Pancreas (tissue), 10 donors: ENCODE data around the gene GEMIN8. TPM values are rescaled to one million over a fixed set of nuclear protein-coding genes. Genes with fewer than 3 reads are reported as not detected.

ENCODE experiments used
- ATAC-seq, 4 donors: fragments of 200-7000 bp; cut with Tn5 transposase; one replicate each; pipeline versions ENCODE4 v1.8.0 to v1.9.1; 2020; ENCODE audit warnings: mild to moderate bottlenecking in 4 of 4, moderate library complexity in 4 of 4
- DNase-seq, 6 donors: peaks; one replicate each; pipeline ENCODE4 v3.0.0-alpha.2; 2020
- FAIRE-seq: peaks from 2 replicates; lab custom pipeline; 2012; peaks lifted over from hg19 to GRCh38; lab: Jason Lieb, UNC
- H3K27ac ChIP-seq, 4 donors: fragments of 200-600 bp; sonication (generic); 1 replicate in 3 of 4; 2 replicates in 1 of 4; pipeline versions ENCODE4 v1.5.0 to v1.8.0; 2020
- H3K27me3 ChIP-seq, 4 donors: fragments of 200-600 bp; one replicate each; pipeline ENCODE4 v1.8.0; 2021
- H3K36me3 ChIP-seq, 3 donors: fragments of 200-600 bp; sonication (generic) in 1 of 3; one replicate each; pipeline versions ENCODE4 v1.5.0 to v1.8.0; 2020 to 2021
- H3K4me1 ChIP-seq, 3 donors: fragments of 200-600 bp; one replicate each; pipeline ENCODE4 v1.8.0; 2021
- H3K4me3 ChIP-seq, 4 donors: fragments of 200-600 bp; sonication (generic) in 2 of 4; one replicate each; pipeline versions ENCODE4 v1.5.0 to v1.8.0; 2020 to 2021
- H3K9me3 ChIP-seq, 4 donors: fragments of 200-600 bp; one replicate each; pipeline ENCODE4 v1.8.0; 2021
- WGBS, 2 donors: extraction: QIAGEN DNeasy Blood & Tissue Kit; methylation state at CpG; one replicate each; pipeline ENCODE4 v1.1.7; 2013; 5-methylcytosine and 5-hydroxymethylcytosine counted together
- intact Hi-C, 3 donors: fragments of 100-400 bp; cut with DNase I; formaldehyde crosslinking; loops; one replicate each; pipeline versions ENCODE4 v1.11.1 to v1.14.2; 2022
- polyA plus RNA-seq, 2 donors: library from polyadenylated mRNA; stranded (reverse); fragments of 200-250 nt; gene quantifications; one replicate each; pipeline ENCODE4 v1.2.3, GENCODE V29; 2013
- total RNA-seq, 6 donors: library from RNA; stranded (reverse); fragmentation: NEBNext Ultra II Directional in 4 of 6; extraction: Animal tissue kit (Norgen Biotek cat#: 25700) in 4 of 6; gene quantifications; one replicate each; pipeline versions ENCODE4 v1.2.1 to v1.2.4, GENCODE V29; 2021 to 2023
- TF ChIP-seq, protein P1 (sequence below), 4 donors: fragments of 200-600 bp; sonication (generic) in 3 of 4; IDR thresholded peaks; one replicate each; pipeline versions ENCODE4 v1.5.0 to v1.8.0; 2021; ENCODE audit warnings: antibody characterized with exemption in 4 of 4
- donor health status: healthy with polysubstance abuse.
- donor health status: DM: no; HTN: no; CAD: no; lungs with moderate emphysema.
- donor health status: DM: no; HTN: no; CAD: no.
- donor health status: control.
- donor health status: control.
- donor health status: Bipolar disorder and iron deficiency.
- donor health status: DM: yes; HTN: yes; CAD: no.
- donor health status: DM: no; HTN: no; CAD: no.
- donor health status: DM: no; HTN: no; CAD: no.
- donor health status: DM: yes; HTN: yes; CAD: no.

Gene GEMIN8
- total and polyA plus RNA-seq, 8 donors: 8.8 to 24.4 (median 12.2) TPM

- 89 to 96% methylated on average over 4 of the region's 4 CpGs for WGBS, 2 donors
- Histone ChIP-seq H3K36me3 (peaks cover 0 to 12% (median 3%) of the 10 kb centered on the region in 3 donors), H3K27me3 (no peaks in the 10 kb centered on the region), H3K4me1 (no peaks in the 10 kb centered on the region), H3K9me3 (no peaks in the 10 kb centered on the region), H3K27ac (no peak overlapping the region), H3K4me3 (no peak overlapping the region)
- no peak for ATAC-seq
- TF ChIP-seq, protein P1, sequence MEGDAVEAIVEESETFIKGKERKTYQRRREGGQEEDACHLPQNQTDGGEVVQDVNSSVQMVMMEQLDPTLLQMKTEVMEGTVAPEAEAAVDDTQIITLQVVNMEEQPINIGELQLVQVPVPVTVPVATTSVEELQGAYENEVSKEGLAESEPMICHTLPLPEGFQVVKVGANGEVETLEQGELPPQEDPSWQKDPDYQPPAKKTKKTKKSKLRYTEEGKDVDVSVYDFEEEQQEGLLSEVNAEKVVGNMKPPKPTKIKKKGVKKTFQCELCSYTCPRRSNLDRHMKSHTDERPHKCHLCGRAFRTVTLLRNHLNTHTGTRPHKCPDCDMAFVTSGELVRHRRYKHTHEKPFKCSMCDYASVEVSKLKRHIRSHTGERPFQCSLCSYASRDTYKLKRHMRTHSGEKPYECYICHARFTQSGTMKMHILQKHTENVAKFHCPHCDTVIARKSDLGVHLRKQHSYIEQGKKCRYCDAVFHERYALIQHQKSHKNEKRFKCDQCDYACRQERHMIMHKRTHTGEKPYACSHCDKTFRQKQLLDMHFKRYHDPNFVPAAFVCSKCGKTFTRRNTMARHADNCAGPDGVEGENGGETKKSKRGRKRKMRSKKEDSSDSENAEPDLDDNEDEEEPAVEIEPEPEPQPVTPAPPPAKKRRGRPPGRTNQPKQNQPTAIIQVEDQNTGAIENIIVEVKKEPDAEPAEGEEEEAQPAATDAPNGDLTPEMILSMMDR (IDR thresholded peaks at IDR 0.05): no peak
- no peak for FAIRE-seq
- intact Hi-C loops: no loop called here
- DNase-seq: no peak
Observed at GRCh38 chrX:14014526-14014925, 15.2 kb downstream of the GEMIN8 start.

GRCh38 chrX:14013054-14013453 lies 16.6 kb downstream of the GEMIN8 start:
- DNase-seq: no peak
- WGBS, 2 donors: 87 to 88% methylated on average over 4 of the region's 4 CpGs

DNA sequence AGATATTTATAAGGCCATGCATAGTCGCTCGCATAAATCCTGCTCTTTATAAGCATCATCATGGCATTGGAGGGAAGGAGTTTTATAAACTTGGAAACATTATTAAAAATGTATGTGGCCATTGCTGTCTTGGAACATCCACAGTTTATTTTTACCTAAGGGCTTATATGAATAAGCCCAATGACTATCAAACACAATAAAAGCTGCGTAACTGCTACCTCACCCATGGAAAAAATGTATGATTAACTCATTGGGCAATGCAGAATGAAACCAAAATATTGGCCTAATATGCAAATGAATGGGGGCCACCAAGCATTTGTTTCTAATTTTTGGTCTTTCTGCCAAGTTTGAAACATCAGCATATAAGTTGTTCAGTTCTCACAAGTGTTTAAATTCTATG lies 19.1 kb downstream of the GEMIN8 start:
- no peak for FAIRE-seq
- intact Hi-C loops: no loop called here
- no peak overlapping the region for H3K27ac ChIP-seq
- WGBS, 2 donors: 97% methylated on average over 3 of the region's 3 CpGs
- H3K9me3 ChIP-seq: no peaks in the 10 kb centered on the region
- H3K4me1 ChIP-seq: no peaks in the 10 kb centered on the region
- no peak for DNase-seq
- TF ChIP-seq, protein P1 (IDR thresholded peaks at IDR 0.05): no peak
- H3K4me3 ChIP-seq: no peak overlapping the region
- no peaks in the 10 kb centered on the region for H3K27me3 ChIP-seq
- peaks cover 0 to 21% (median 3%) of the 10 kb centered on the region in 3 donors for H3K36me3 ChIP-seq
- ATAC-seq: no peak

More at GRCh38 chrX:14013054-14013453, 16.6 kb downstream of the GEMIN8 start:
- TF ChIP-seq, protein P1 (IDR thresholded peaks at IDR 0.05): no peak
- no peak overlapping the region for H3K27ac ChIP-seq
- no peak overlapping the region for H3K4me3 ChIP-seq
- no peak for FAIRE-seq
- H3K4me1 ChIP-seq: no peaks in the 10 kb centered on the region
- intact Hi-C loops: no loop called here
- H3K36me3 ChIP-seq: peaks cover 0 to 21% (median 3%) of the 10 kb centered on the region in 3 donors
- H3K27me3 ChIP-seq: no peaks in the 10 kb centered on the region
- no peak for ATAC-seq
- H3K9me3 ChIP-seq: no peaks in the 10 kb centered on the region

- TF ChIP-seq, protein P1 (IDR thresholded peaks at IDR 0.05): no peak
- whole genome bisulfite sequencing, 2 donors: 79 to 82% methylated on average over 10 of the region's 10 CpGs
- no peaks in the 10 kb centered on the region for H3K4me1 ChIP-seq
- DNase-seq: no peak
- H3K4me3 ChIP-seq: no peak overlapping the region
- ATAC-seq: no peak
- H3K9me3 ChIP-seq: no peaks in the 10 kb centered on the region
- peaks cover 0 to 14% (median 0%) of the 10 kb centered on the region in 3 donors for H3K36me3 ChIP-seq
- H3K27me3 ChIP-seq: no peaks in the 10 kb centered on the region
- intact Hi-C loops: no loop called here
- no peak overlapping the region for H3K27ac ChIP-seq
- FAIRE-seq: no peak
Observed at GRCh38 chrX:14006540-14006939, 23.2 kb downstream of the GEMIN8 start.

GRCh38 chrX:14003876-14004425 lies 25.7 kb downstream of the GEMIN8 start:
- FAIRE-seq (no peak), DNase-seq (no peak)

More at GRCh38 chrX:14003876-14004425, 25.7 kb downstream of the GEMIN8 start:
- 89 to 96% methylated on average over 2 of the region's 2 CpGs for WGBS, 2 donors
- Histone ChIP-seq H3K9me3 (no peaks in the 10 kb centered on the region), H3K4me1 (no peaks in the 10 kb centered on the region), H3K36me3 (peaks cover 0 to 8% (median 0%) of the 10 kb centered on the region in 3 donors), H3K27me3 (no peaks in the 10 kb centered on the region), H3K27ac (no peak overlapping the region), H3K4me3 (no peak overlapping the region)
- ATAC-seq: no peak
- intact Hi-C loops: no loop called here
- TF ChIP-seq, protein P1 (IDR thresholded peaks at IDR 0.05): no peak
